H9 (cell line): ENCODE data around the gene NRG3. TPM values are rescaled to one million over a fixed set of nuclear protein-coding genes. Genes with fewer than 3 reads are reported as not detected.

Experiments
- DNase-seq: peaks from one replicate; pipeline ENCODE4 v3.0.0-alpha.2; 2017
- H2AFZ ChIP-seq: one replicate; pipeline ENCODE4 v1.6.1; 2013; ENCODE audit warnings: mild to moderate bottlenecking, low read length, control low read depth, moderate library complexity
- H2AK5ac ChIP-seq: 2 replicates; pipeline ENCODE4 v1.6.1; 2013; ENCODE audit warnings: low read length, control low read depth, mixed read lengths; ENCODE audit not compliant: insufficient read length
- H2BK120ac ChIP-seq: one replicate; pipeline ENCODE4 v1.6.1; 2013; ENCODE audit warnings: low read depth, mild to moderate bottlenecking, low read length, control low read depth, inconsistent platforms; ENCODE audit not compliant: poor library complexity, severe bottlenecking
- H2BK12ac ChIP-seq: 2 replicates; pipeline ENCODE4 v1.6.1; 2013; ENCODE audit warnings: low read length, control low read depth, mixed read lengths, low read depth; ENCODE audit not compliant: insufficient read length
- H2BK15ac ChIP-seq: 2 replicates; pipeline ENCODE4 v1.6.1; 2013; ENCODE audit warnings: low read depth, low read length, control low read depth
- H2BK20ac ChIP-seq: one replicate; pipeline ENCODE4 v1.6.1; 2013; ENCODE audit warnings: low read depth, mild to moderate bottlenecking, low read length, control low read depth, inconsistent platforms; ENCODE audit not compliant: poor library complexity, severe bottlenecking
- H2BK5ac ChIP-seq: 2 replicates; pipeline ENCODE4 v1.6.1; 2013; ENCODE audit warnings: low read length, control low read depth, mixed read lengths; ENCODE audit not compliant: insufficient read length
- H3K14ac ChIP-seq: 2 replicates; pipeline ENCODE4 v1.6.1; 2013; ENCODE audit warnings: low read length, control low read depth; ENCODE audit not compliant: insufficient read depth
- H3K18ac ChIP-seq: 2 replicates; pipeline ENCODE4 v1.6.1; 2013; ENCODE audit warnings: low read depth, mild to moderate bottlenecking, mixed read lengths, low read length, control low read depth; ENCODE audit not compliant: insufficient read length
- H3K23ac ChIP-seq: 2 replicates; pipeline ENCODE4 v1.6.1; 2013; ENCODE audit warnings: low read length, control low read depth, mixed read lengths, low read depth; ENCODE audit not compliant: insufficient read length
- H3K23me2 ChIP-seq: 2 replicates; pipeline ENCODE4 v1.6.1; 2013; ENCODE audit warnings: low read depth, mild to moderate bottlenecking, mixed read lengths, low read length, control low read depth; ENCODE audit not compliant: insufficient read length, poor library complexity, severe bottlenecking
- H3K27ac ChIP-seq: 2 replicates; pipeline ENCODE4 v1.5.1; 2013; ENCODE audit warnings: low read length, control low read depth, mixed read lengths, low read depth; ENCODE audit not compliant: insufficient read length
- H3K27me3 ChIP-seq: 2 replicates; pipeline ENCODE4 v1.6.1; 2013; ENCODE audit warnings: low read length, control low read depth, inconsistent platforms; ENCODE audit not compliant: insufficient read depth
- H3K4ac ChIP-seq: 2 replicates; pipeline ENCODE4 v1.6.1; 2013; ENCODE audit warnings: low read depth, mild to moderate bottlenecking, control low read depth, inconsistent platforms, low read length, moderate library complexity
- H3K4me1 ChIP-seq: 2 replicates; pipeline ENCODE4 v1.6.1; 2013; ENCODE audit warnings: low read length, control low read depth, inconsistent platforms; ENCODE audit not compliant: insufficient read depth
- H3K4me2 ChIP-seq: 2 replicates; pipeline ENCODE4 v1.6.1; 2013; ENCODE audit warnings: low read length, control low read depth, mixed read lengths; ENCODE audit not compliant: insufficient read length, insufficient read depth
- H3K56ac ChIP-seq: 2 replicates; pipeline ENCODE4 v1.6.1; 2013; ENCODE audit warnings: low read depth, mild to moderate bottlenecking, mixed read lengths, low read length, control low read depth; ENCODE audit not compliant: insufficient read length
- H3K79me1 ChIP-seq: 2 replicates; pipeline ENCODE4 v1.6.1; 2013; ENCODE audit warnings: low read depth, mild to moderate bottlenecking, moderate library complexity, low read length, control low read depth, inconsistent platforms; ENCODE audit not compliant: insufficient read depth, poor library complexity, severe bottlenecking
- H3K79me2 ChIP-seq: 2 replicates; pipeline ENCODE4 v1.6.1; 2013; ENCODE audit warnings: low read length, control low read depth, inconsistent platforms; ENCODE audit not compliant: insufficient read depth
- H3K9ac ChIP-seq: 2 replicates; pipeline ENCODE4 v1.6.1; 2013; ENCODE audit warnings: low read length, control low read depth, mixed read lengths; ENCODE audit not compliant: insufficient read length; ENCODE audit errors: extremely low read depth
- H3K9me3 ChIP-seq: one replicate; pipeline ENCODE4 v1.6.1; 2013; ENCODE audit warnings: low read depth, low read length, inconsistent platforms; ENCODE audit not compliant: control insufficient read depth
- H3T11ph ChIP-seq: one replicate; pipeline ENCODE4 v1.6.1; 2013; ENCODE audit warnings: mild to moderate bottlenecking, low read length, control low read depth, inconsistent platforms
- H4K20me1 ChIP-seq: one replicate; pipeline ENCODE4 v1.6.1; 2013; ENCODE audit not compliant: control insufficient read depth, insufficient read length, insufficient read depth
- H4K5ac ChIP-seq: 2 replicates; pipeline ENCODE4 v1.6.1; 2013; ENCODE audit warnings: low read depth, mild to moderate bottlenecking, mixed read lengths, low read length, control low read depth; ENCODE audit not compliant: insufficient read length
- H4K8ac ChIP-seq: replicated peaks from 2 replicates; pipeline ENCODE4 v1.6.1; 2013; ENCODE audit warnings: low read length, control low read depth, mixed read lengths, low read depth; ENCODE audit not compliant: insufficient read length
- H4K91ac ChIP-seq: 2 replicates; pipeline ENCODE4 v1.6.1; 2013; ENCODE audit warnings: low read depth, mild to moderate bottlenecking, moderate library complexity, mixed read lengths, low read length, control low read depth; ENCODE audit not compliant: insufficient read length
- H3K27ac Mint-ChIP-seq, 3 experiments: 2 replicates in 2 of 3; 3 replicates in 1 of 3; pipeline ENCODE4 v1.8.0; 2020 to 2021; ENCODE audit warnings: mixed read lengths in 3 of 3, mild to moderate bottlenecking in 1 of 3, moderate library complexity in 1 of 3
- H3K27me3 Mint-ChIP-seq: 2 replicates; pipeline ENCODE4 v1.8.0; 2021; ENCODE audit warnings: low read depth, mild to moderate bottlenecking, moderate library complexity, mixed read lengths
- H3K36me3 Mint-ChIP-seq, 3 experiments: 2 replicates in 2 of 3; 3 replicates in 1 of 3; pipeline ENCODE4 v1.8.0; 2020 to 2021; ENCODE audit warnings: low read depth in 3 of 3, mixed read lengths in 3 of 3; ENCODE audit not compliant: insufficient read depth in 1 of 3
- H3K4me1 Mint-ChIP-seq, 2 experiments: 2 replicates each; pipeline ENCODE4 v1.8.0; 2020; ENCODE audit warnings: mixed read lengths in 2 of 2
- H3K4me3 Mint-ChIP-seq, 2 experiments: 2 replicates in 1 of 2; 3 replicates in 1 of 2; pipeline ENCODE4 v1.8.0; 2020 to 2021; ENCODE audit warnings: mild to moderate bottlenecking in 2 of 2, mixed read lengths in 2 of 2, moderate library complexity in 1 of 2
- H3K9me3 Mint-ChIP-seq, 2 experiments: 2 replicates in 1 of 2; 3 replicates in 1 of 2; pipeline ENCODE4 v1.8.0; 2020; ENCODE audit warnings: mild to moderate bottlenecking in 2 of 2, mixed read lengths in 2 of 2, moderate library complexity in 1 of 2
- WGBS: extraction: QIAGEN DNeasy Blood & Tissue Kit; methylation state at CpG from one replicate; pipeline ENCODE4 v1.1.7; 2013; ENCODE audit warnings: missing lambda C conversion rate, low lambda C conversion rate, mixed read lengths; ENCODE audit not compliant: insufficient read length; ENCODE audit errors: extremely low coverage; 5-methylcytosine and 5-hydroxymethylcytosine counted together
- total RNA-seq: library from RNA; stranded (reverse); gene quantifications from 2 replicates; pipeline ENCODE4 v1.2.1, GENCODE V29; 2021
- TF ChIP-seq, protein P1 (sequence below): fragments of 200-600 bp; sonication (generic); conservative IDR thresholded peaks from 3 replicates; pipeline ENCODE4 v1.8.0; 2021; ENCODE audit warnings: antibody characterized with exemption, mild to moderate bottlenecking

Gene NRG3
- total RNA-seq, 1 experiment from 2014 or later = 1.6 TPM

DNA sequence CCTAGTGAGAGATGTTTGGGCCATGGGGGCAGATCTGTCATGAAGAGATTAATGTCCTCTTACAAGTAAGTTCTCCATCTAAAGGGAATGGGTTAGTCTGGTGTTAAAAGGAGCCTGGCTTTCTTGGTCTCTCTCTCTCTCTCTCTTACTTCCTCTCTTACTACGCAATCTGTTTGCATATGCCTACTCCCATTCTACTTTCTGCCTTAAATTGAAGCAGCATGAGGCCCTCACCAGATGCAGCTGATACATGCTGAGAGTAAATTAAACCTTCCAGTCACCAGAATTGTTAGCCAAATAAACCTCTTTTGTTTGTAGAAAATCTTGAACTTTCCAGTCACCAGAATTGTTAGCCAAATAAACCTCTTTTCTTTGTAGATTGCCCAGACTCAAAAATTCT is 884.1 kb downstream of the NRG3 start:
- no peak overlapping the region for H3K4ac ChIP-seq
- H4K8ac ChIP-seq = no peak overlapping the region
- no peak overlapping the region for H4K91ac ChIP-seq
- H2BK20ac ChIP-seq = no peak overlapping the region
- H3K23me2 ChIP-seq = no peaks in the 10 kb centered on the region
- no peak for DNase-seq
- TF ChIP-seq, protein P1, sequence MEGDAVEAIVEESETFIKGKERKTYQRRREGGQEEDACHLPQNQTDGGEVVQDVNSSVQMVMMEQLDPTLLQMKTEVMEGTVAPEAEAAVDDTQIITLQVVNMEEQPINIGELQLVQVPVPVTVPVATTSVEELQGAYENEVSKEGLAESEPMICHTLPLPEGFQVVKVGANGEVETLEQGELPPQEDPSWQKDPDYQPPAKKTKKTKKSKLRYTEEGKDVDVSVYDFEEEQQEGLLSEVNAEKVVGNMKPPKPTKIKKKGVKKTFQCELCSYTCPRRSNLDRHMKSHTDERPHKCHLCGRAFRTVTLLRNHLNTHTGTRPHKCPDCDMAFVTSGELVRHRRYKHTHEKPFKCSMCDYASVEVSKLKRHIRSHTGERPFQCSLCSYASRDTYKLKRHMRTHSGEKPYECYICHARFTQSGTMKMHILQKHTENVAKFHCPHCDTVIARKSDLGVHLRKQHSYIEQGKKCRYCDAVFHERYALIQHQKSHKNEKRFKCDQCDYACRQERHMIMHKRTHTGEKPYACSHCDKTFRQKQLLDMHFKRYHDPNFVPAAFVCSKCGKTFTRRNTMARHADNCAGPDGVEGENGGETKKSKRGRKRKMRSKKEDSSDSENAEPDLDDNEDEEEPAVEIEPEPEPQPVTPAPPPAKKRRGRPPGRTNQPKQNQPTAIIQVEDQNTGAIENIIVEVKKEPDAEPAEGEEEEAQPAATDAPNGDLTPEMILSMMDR = no peak
- H3K14ac ChIP-seq = no peak overlapping the region
- Mint-ChIP-seq H3K4me3 (no peak overlapping the region), H3K27me3 (no peaks in the 10 kb centered on the region), H3K9me3 (peaks cover 0 to 3% of the 10 kb centered on the region in 2 experiments; a peak in 1 of 5 replicates), H3K4me1 (peaks cover 41 to 46% of the 10 kb centered on the region in 2 experiments), H3K36me3 (peaks cover 2 to 8% (median 2%) of the 10 kb centered on the region in 3 experiments; a peak in 3 of 7 replicates), H3K27ac (peak overlapping the region; percentile 49 to 89 (median 83))
- no peak overlapping the region for H2AFZ ChIP-seq
- no peaks in the 10 kb centered on the region for H3K79me1 ChIP-seq
- no peak overlapping the region for H3K23ac ChIP-seq
- H3K9me3 ChIP-seq = no peaks in the 10 kb centered on the region
- H2BK5ac ChIP-seq = no peak overlapping the region
- no peak overlapping the region for H2BK12ac ChIP-seq
- no peak overlapping the region for H3T11ph ChIP-seq
- peaks cover 2% of the 10 kb centered on the region; the same call in 1 of the 2 replicates for H3K4me1 ChIP-seq
- H4K5ac ChIP-seq = no peak overlapping the region
- H3K56ac ChIP-seq = no peak overlapping the region
- H4K20me1 ChIP-seq = no peaks in the 10 kb centered on the region
- no CpG with 5 or more reads among the region's 1 CpG for WGBS
- no peak overlapping the region for H2AK5ac ChIP-seq
- H2BK15ac ChIP-seq = no peak overlapping the region
- no peaks in the 10 kb centered on the region for H3K27me3 ChIP-seq
- no peak overlapping the region for H2BK120ac ChIP-seq
- no peak overlapping the region for H3K27ac ChIP-seq
- no peak overlapping the region for H3K9ac ChIP-seq
- H3K4me2 ChIP-seq = no peak overlapping the region
- no peak overlapping the region for H3K18ac ChIP-seq
- no peaks in the 10 kb centered on the region for H3K79me2 ChIP-seq
